CD4-positive, CD25-positive, alpha-beta regulatory T cell (primary cell): ENCODE data around the gene ERGIC1. TPM values are rescaled to one million over a fixed set of nuclear protein-coding genes. Genes with fewer than 3 reads are reported as not detected.
A peak's percentile ranks its signal among the peaks of the same experiment; 100 is the strongest.

Experiments
- ATAC-seq, 2 donors: fragments of 150-1000 bp; cut with Tn5 transposase; one replicate each; pipeline ENCODE4 v1.10.0; 2021; ENCODE audit warnings: low read depth in 2 of 2, moderate number of reproducible peaks in 2 of 2, moderate library complexity in 1 of 2
- DNase-seq, 3 donors: peaks; one replicate each; pipeline versions ENCODE4 v3.0.0 to v3.0.0-alpha.2; 2012 to 2022; ENCODE audit warnings: mixed read lengths in 1 of 3
- H3K27ac ChIP-seq: one replicate; pipeline ENCODE4 v1.7.0; 2013; ENCODE audit warnings: mild to moderate bottlenecking, low read length; ENCODE audit not compliant: insufficient read depth, poor library complexity, severe bottlenecking
- H3K27me3 ChIP-seq: one replicate; pipeline ENCODE4 v1.7.0; 2013; ENCODE audit warnings: low read length; ENCODE audit not compliant: control insufficient read depth, insufficient read depth
- H3K36me3 ChIP-seq: one replicate; pipeline ENCODE4 v1.7.0; 2013; ENCODE audit warnings: mild to moderate bottlenecking, low read length, moderate library complexity; ENCODE audit not compliant: control insufficient read depth, insufficient read depth
- H3K4me1 ChIP-seq: 2 replicates; pipeline ENCODE4 v1.7.0; 2013; ENCODE audit warnings: mild to moderate bottlenecking, low read length; ENCODE audit not compliant: insufficient read depth, control insufficient read depth, poor library complexity, severe bottlenecking
- H3K4me3 ChIP-seq: one replicate; pipeline ENCODE4 v1.7.0; 2013; ENCODE audit warnings: low read depth, mild to moderate bottlenecking, low read length, moderate library complexity
- H3K9me3 ChIP-seq, 2 experiments: 1 replicate in 1 of 2; 2 replicates in 1 of 2; pipeline ENCODE4 v1.7.0; 2013; ENCODE audit warnings: low read length in 2 of 2, mild to moderate bottlenecking in 1 of 2, moderate library complexity in 1 of 2; ENCODE audit not compliant: control insufficient read depth in 2 of 2
- H3K27ac Mint-ChIP-seq, 3 donors: one replicate each; pipeline ENCODE4 v1.8.0; 2020 to 2022; ENCODE audit warnings: mild to moderate bottlenecking in 3 of 3, mixed read lengths in 3 of 3, moderate library complexity in 2 of 3
- H3K27me3 Mint-ChIP-seq: one replicate; pipeline ENCODE4 v1.8.0; 2022; ENCODE audit warnings: mild to moderate bottlenecking, mixed read lengths
- H3K36me3 Mint-ChIP-seq: one replicate; pipeline ENCODE4 v1.8.0; 2020; ENCODE audit warnings: mixed read lengths
- H3K4me1 Mint-ChIP-seq, 4 donors: one replicate each; pipeline ENCODE4 v1.8.0; 2020 to 2022; ENCODE audit warnings: mixed read lengths in 4 of 4, mild to moderate bottlenecking in 1 of 4
- H3K4me3 Mint-ChIP-seq, 4 donors: one replicate each; pipeline ENCODE4 v1.8.0; 2020 to 2022; ENCODE audit warnings: mild to moderate bottlenecking in 4 of 4, mixed read lengths in 4 of 4, moderate library complexity in 3 of 4
- H3K9me3 Mint-ChIP-seq, 7 donors: one replicate each; pipeline ENCODE4 v1.8.0; 2020 to 2022; ENCODE audit warnings: mixed read lengths in 7 of 7, mild to moderate bottlenecking in 3 of 7, moderate library complexity in 2 of 7
- polyA plus RNA-seq, 4 donors: library from polyadenylated mRNA; unstranded; fragments of 300-500 nt; fragmentation: Illumina TruSeq; gene quantifications; one replicate each; pipeline ENCODE4 v1.2.3, GENCODE V29; 2021
- total RNA-seq: library from RNA; stranded (reverse); gene quantifications from one replicate; pipeline ENCODE4 v1.2.3, GENCODE V29; 2022

Gene ERGIC1
- total and polyA plus RNA-seq, 5 donors from 2014 or later, result 15.7 to 58.4 (median 19.9) TPM

GRCh38 chr5:172931001-172931536 lies 97.0 kb downstream of the ERGIC1 start:
- H3K27ac ChIP-seq, result no peak overlapping the region
- peaks cover 0 to 8% (median 5%) of the 10 kb centered on the region in 4 donors for H3K4me1 Mint-ChIP-seq
- no peaks in the 10 kb centered on the region for H3K9me3 Mint-ChIP-seq

DNA sequence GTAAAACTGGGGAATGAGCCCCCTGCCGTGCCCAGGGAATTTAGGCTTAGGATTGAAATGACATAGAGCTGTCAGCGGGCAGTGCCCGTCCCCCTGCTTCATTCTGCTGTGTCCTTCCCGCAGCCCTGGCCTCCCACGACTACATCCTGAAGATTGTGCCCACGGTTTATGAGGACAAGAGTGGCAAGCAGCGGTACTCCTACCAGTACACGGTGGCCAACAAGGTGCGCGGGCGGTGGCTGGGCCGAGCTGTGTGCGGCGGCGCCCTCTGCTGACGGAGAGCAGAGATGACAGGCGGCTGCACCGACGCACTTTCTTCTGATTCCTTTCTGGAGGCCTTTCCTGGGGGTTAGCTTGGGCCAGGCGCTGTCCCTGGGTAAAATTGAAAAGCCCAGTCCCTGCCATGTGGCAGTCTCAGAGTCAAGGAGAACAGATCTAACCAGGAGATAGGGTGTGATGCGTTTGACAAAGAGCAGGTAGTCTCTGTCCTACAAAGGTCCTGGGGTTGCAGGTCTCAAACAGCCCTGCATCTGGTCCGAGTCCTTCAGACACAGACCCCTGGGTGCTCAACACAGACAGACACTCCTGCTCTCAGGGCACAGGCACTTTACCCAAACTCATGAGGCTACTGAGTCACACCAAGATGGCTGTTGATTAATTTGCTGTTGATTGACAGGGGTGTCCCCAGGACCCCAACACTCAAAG lies 98.4 kb downstream of the ERGIC1 start:
- Mint-ChIP-seq H3K36me3 (peaks cover 18% of the 10 kb centered on the region), H3K4me3 (no peak overlapping the region), H3K27me3 (no peaks in the 10 kb centered on the region), H3K4me1 (peaks cover 0 to 8% (median 5%) of the 10 kb centered on the region in 4 donors), H3K9me3 (no peaks in the 10 kb centered on the region), H3K27ac (peak overlapping the region in 2 of 3 donors; percentile 80 to 87)
- Histone ChIP-seq H3K27me3 (no peaks in the 10 kb centered on the region), H3K4me1 (no peaks in the 10 kb centered on the region), H3K4me3 (no peak overlapping the region), H3K9me3 (no peaks in the 10 kb centered on the region), H3K36me3 (peaks cover 14% of the 10 kb centered on the region), H3K27ac (no peak overlapping the region)
- DNase-seq (peak; percentile 57 to 70 (median 70)), ATAC-seq (peak; percentile 88 to 91)

More at GRCh38 chr5:172931001-172931536, 97.0 kb downstream of the ERGIC1 start:
- Histone ChIP-seq H3K4me1 (no peaks in the 10 kb centered on the region), H3K36me3 (peaks cover 14% of the 10 kb centered on the region), H3K4me3 (no peak overlapping the region), H3K9me3 (no peaks in the 10 kb centered on the region), H3K27me3 (no peaks in the 10 kb centered on the region)
- DNase-seq (no peak), ATAC-seq (no peak)
- Mint-ChIP-seq H3K4me3 (no peak overlapping the region), H3K27ac (peak overlapping the region in 2 of 3 donors; percentile 42 to 57), H3K36me3 (peaks cover 22% of the 10 kb centered on the region), H3K27me3 (no peaks in the 10 kb centered on the region)

DNA sequence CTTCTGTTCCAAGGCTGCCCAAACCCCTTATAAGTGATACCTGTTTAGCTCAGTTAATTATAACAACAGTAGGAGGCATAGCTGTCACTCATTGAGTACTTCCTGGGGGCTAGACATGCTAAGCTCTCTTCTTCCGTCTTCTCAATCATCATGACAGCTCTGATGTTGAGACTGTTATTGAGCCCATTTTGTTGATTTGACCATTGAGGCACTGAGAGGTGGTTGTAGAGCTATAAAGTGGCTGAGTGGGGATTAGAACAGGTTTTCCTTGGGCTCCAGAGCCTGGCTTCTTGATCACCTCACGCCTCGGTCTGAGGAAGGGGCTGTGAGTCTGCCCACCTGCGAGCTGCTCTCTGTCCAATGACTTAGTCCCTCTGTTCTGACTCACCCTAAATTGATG lies 99.2 kb downstream of the ERGIC1 start:
- Histone ChIP-seq H3K36me3 (peaks cover 14% of the 10 kb centered on the region), H3K27ac (no peak overlapping the region), H3K4me1 (no peaks in the 10 kb centered on the region), H3K9me3 (no peaks in the 10 kb centered on the region), H3K27me3 (no peaks in the 10 kb centered on the region), H3K4me3 (no peak overlapping the region)
- H3K4me1 Mint-ChIP-seq, result peaks cover 0 to 8% (median 5%) of the 10 kb centered on the region in 4 donors
- ATAC-seq (no peak), DNase-seq (no peak)
- no peaks in the 10 kb centered on the region for H3K27me3 Mint-ChIP-seq
- no peak overlapping the region for H3K4me3 Mint-ChIP-seq
- peak overlapping the region in 1 of 3 donors; percentile 38 for H3K27ac Mint-ChIP-seq
- no peaks in the 10 kb centered on the region for H3K9me3 Mint-ChIP-seq
- peaks cover 12% of the 10 kb centered on the region for H3K36me3 Mint-ChIP-seq

DNA sequence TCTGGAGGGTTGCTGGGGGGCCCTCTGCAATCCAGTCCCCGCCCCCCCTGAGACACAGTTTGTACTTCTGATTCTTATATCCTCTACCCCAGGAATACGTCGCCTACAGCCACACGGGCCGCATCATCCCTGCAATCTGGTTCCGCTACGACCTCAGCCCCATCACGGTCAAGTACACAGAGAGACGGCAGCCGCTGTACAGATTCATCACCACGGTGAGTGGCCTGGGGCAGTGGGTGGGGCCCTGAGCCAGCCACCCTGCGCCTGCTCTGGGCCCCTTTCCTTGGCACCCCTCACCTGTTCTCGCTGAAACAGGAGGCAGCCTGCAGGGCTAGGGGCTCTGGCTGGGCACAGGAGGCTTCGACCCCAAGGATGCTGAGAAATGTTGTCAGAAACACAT lies 101.0 kb downstream of the ERGIC1 start:
- H3K4me1 ChIP-seq, result no peaks in the 10 kb centered on the region
- peaks cover 12% of the 10 kb centered on the region for H3K36me3 Mint-ChIP-seq

GRCh38 chr5:172936401-172936800 lies 102.3 kb downstream of the ERGIC1 start:
- Histone ChIP-seq H3K36me3 (peaks cover 21% of the 10 kb centered on the region), H3K4me3 (no peak overlapping the region), H3K27me3 (no peaks in the 10 kb centered on the region), H3K27ac (no peak overlapping the region), H3K4me1 (no peaks in the 10 kb centered on the region), H3K9me3 (no peaks in the 10 kb centered on the region)
- DNase-seq, result no peak
- H3K27ac Mint-ChIP-seq, result no peak overlapping the region
- H3K27me3 Mint-ChIP-seq, result no peaks in the 10 kb centered on the region
- H3K4me1 Mint-ChIP-seq, result peaks cover 0 to 6% (median 5%) of the 10 kb centered on the region in 4 donors
- ATAC-seq, result no peak
- H3K9me3 Mint-ChIP-seq, result no peaks in the 10 kb centered on the region
- H3K36me3 Mint-ChIP-seq, result peaks cover 12% of the 10 kb centered on the region
- H3K4me3 Mint-ChIP-seq, result no peak overlapping the region

More for the DNA sequence above, 101.0 kb downstream of the ERGIC1 start:
- H3K27me3 ChIP-seq, result no peaks in the 10 kb centered on the region
- H3K36me3 ChIP-seq, result peaks cover 14% of the 10 kb centered on the region
- no peak for DNase-seq
- no peaks in the 10 kb centered on the region for H3K27me3 Mint-ChIP-seq
- no peaks in the 10 kb centered on the region for H3K9me3 Mint-ChIP-seq
- H3K4me3 ChIP-seq, result no peak overlapping the region
- ATAC-seq, result no peak
- no peak overlapping the region for H3K4me3 Mint-ChIP-seq
- H3K27ac ChIP-seq, result no peak overlapping the region
- H3K9me3 ChIP-seq, result no peaks in the 10 kb centered on the region
- peak overlapping the region in 1 of 3 donors; percentile 79 for H3K27ac Mint-ChIP-seq
- peaks cover 0 to 8% (median 5%) of the 10 kb centered on the region in 4 donors for H3K4me1 Mint-ChIP-seq

GRCh38 chr5:172939071-172939470 lies 105.0 kb downstream of the ERGIC1 start:
- no peaks in the 10 kb centered on the region for H3K9me3 ChIP-seq
- peaks cover 23% of the 10 kb centered on the region for H3K36me3 ChIP-seq
- ATAC-seq (no peak), DNase-seq (peak in 1 of 3 donors; percentile 26)
- no peaks in the 10 kb centered on the region for H3K27me3 ChIP-seq
- Mint-ChIP-seq H3K27me3 (no peaks in the 10 kb centered on the region), H3K9me3 (no peaks in the 10 kb centered on the region), H3K4me3 (no peak overlapping the region), H3K27ac (no peak overlapping the region), H3K4me1 (no peaks in the 10 kb centered on the region), H3K36me3 (peaks cover 18% of the 10 kb centered on the region)
- no peaks in the 10 kb centered on the region for H3K4me1 ChIP-seq
- no peak overlapping the region for H3K27ac ChIP-seq
- H3K4me3 ChIP-seq, result no peak overlapping the region

DNA sequence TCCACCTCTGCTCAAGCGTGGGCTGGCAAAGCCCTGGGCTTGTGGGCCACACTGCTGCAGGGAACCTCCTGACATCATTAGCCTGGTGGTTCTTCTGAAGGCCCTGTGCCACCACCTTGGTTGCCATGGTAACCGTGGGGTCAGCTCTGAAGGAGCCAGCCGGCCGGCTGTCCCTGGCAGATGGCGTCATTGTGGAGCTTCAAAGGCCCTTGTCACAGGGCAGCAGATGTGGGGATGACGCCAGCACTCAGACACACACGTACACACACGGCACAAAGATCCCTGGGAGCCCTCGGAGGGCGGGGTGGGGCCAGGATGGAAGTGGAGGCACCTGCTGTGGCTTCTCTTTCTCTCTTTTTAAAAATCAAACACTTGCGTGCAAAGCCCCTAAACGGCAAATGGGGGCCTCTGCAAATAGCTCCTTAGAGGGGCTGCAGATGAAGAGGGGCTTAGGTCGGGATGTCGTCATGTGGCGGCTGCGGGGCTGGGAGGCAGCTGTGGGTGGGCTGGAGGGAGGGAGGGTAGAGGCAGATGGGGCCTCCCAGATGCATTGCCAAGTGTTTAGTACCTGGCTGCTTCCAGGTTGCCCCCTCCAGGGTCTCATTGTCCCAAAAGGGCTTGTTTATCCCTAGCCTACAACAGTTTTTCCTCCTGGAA lies 105.7 kb downstream of the ERGIC1 start:
- Histone ChIP-seq H3K4me3 (no peak overlapping the region), H3K27ac (no peak overlapping the region), H3K9me3 (no peaks in the 10 kb centered on the region), H3K4me1 (no peaks in the 10 kb centered on the region), H3K27me3 (no peaks in the 10 kb centered on the region), H3K36me3 (peaks cover 23% of the 10 kb centered on the region)
- ATAC-seq (no peak), DNase-seq (no peak)
- no peak overlapping the region for H3K27ac Mint-ChIP-seq
- no peak overlapping the region for H3K4me3 Mint-ChIP-seq
- no peaks in the 10 kb centered on the region for H3K27me3 Mint-ChIP-seq
- H3K36me3 Mint-ChIP-seq, result peaks cover 19% of the 10 kb centered on the region
- H3K4me1 Mint-ChIP-seq, result no peaks in the 10 kb centered on the region
- H3K9me3 Mint-ChIP-seq, result no peaks in the 10 kb centered on the region
